H9 (cell line): ENCODE data around the gene SPRYD3. TPM values are rescaled to one million over a fixed set of nuclear protein-coding genes. Genes with fewer than 3 reads are reported as not detected.

Experiments
- DNase-seq: peaks from one replicate; pipeline ENCODE4 v3.0.0-alpha.2; 2017
- H2AFZ ChIP-seq: one replicate; pipeline ENCODE4 v1.6.1; 2013; ENCODE audit warnings: mild to moderate bottlenecking, low read length, control low read depth, moderate library complexity
- H2AK5ac ChIP-seq: 2 replicates; pipeline ENCODE4 v1.6.1; 2013; ENCODE audit warnings: low read length, control low read depth, mixed read lengths; ENCODE audit not compliant: insufficient read length
- H2BK120ac ChIP-seq: one replicate; pipeline ENCODE4 v1.6.1; 2013; ENCODE audit warnings: low read depth, mild to moderate bottlenecking, low read length, control low read depth, inconsistent platforms; ENCODE audit not compliant: poor library complexity, severe bottlenecking
- H2BK12ac ChIP-seq: 2 replicates; pipeline ENCODE4 v1.6.1; 2013; ENCODE audit warnings: low read length, control low read depth, mixed read lengths, low read depth; ENCODE audit not compliant: insufficient read length
- H2BK15ac ChIP-seq: 2 replicates; pipeline ENCODE4 v1.6.1; 2013; ENCODE audit warnings: low read depth, low read length, control low read depth
- H2BK20ac ChIP-seq: one replicate; pipeline ENCODE4 v1.6.1; 2013; ENCODE audit warnings: low read depth, mild to moderate bottlenecking, low read length, control low read depth, inconsistent platforms; ENCODE audit not compliant: poor library complexity, severe bottlenecking
- H2BK5ac ChIP-seq: 2 replicates; pipeline ENCODE4 v1.6.1; 2013; ENCODE audit warnings: low read length, control low read depth, mixed read lengths; ENCODE audit not compliant: insufficient read length
- H3K14ac ChIP-seq: 2 replicates; pipeline ENCODE4 v1.6.1; 2013; ENCODE audit warnings: low read length, control low read depth; ENCODE audit not compliant: insufficient read depth
- H3K18ac ChIP-seq: 2 replicates; pipeline ENCODE4 v1.6.1; 2013; ENCODE audit warnings: low read depth, mild to moderate bottlenecking, mixed read lengths, low read length, control low read depth; ENCODE audit not compliant: insufficient read length
- H3K23ac ChIP-seq: 2 replicates; pipeline ENCODE4 v1.6.1; 2013; ENCODE audit warnings: low read length, control low read depth, mixed read lengths, low read depth; ENCODE audit not compliant: insufficient read length
- H3K23me2 ChIP-seq: 2 replicates; pipeline ENCODE4 v1.6.1; 2013; ENCODE audit warnings: low read depth, mild to moderate bottlenecking, mixed read lengths, low read length, control low read depth; ENCODE audit not compliant: insufficient read length, poor library complexity, severe bottlenecking
- H3K27ac ChIP-seq: 2 replicates; pipeline ENCODE4 v1.5.1; 2013; ENCODE audit warnings: low read length, control low read depth, mixed read lengths, low read depth; ENCODE audit not compliant: insufficient read length
- H3K27me3 ChIP-seq: 2 replicates; pipeline ENCODE4 v1.6.1; 2013; ENCODE audit warnings: low read length, control low read depth, inconsistent platforms; ENCODE audit not compliant: insufficient read depth
- H3K4ac ChIP-seq: 2 replicates; pipeline ENCODE4 v1.6.1; 2013; ENCODE audit warnings: low read depth, mild to moderate bottlenecking, control low read depth, inconsistent platforms, low read length, moderate library complexity
- H3K4me1 ChIP-seq: 2 replicates; pipeline ENCODE4 v1.6.1; 2013; ENCODE audit warnings: low read length, control low read depth, inconsistent platforms; ENCODE audit not compliant: insufficient read depth
- H3K4me2 ChIP-seq: 2 replicates; pipeline ENCODE4 v1.6.1; 2013; ENCODE audit warnings: low read length, control low read depth, mixed read lengths; ENCODE audit not compliant: insufficient read length, insufficient read depth
- H3K56ac ChIP-seq: 2 replicates; pipeline ENCODE4 v1.6.1; 2013; ENCODE audit warnings: low read depth, mild to moderate bottlenecking, mixed read lengths, low read length, control low read depth; ENCODE audit not compliant: insufficient read length
- H3K79me1 ChIP-seq: 2 replicates; pipeline ENCODE4 v1.6.1; 2013; ENCODE audit warnings: low read depth, mild to moderate bottlenecking, moderate library complexity, low read length, control low read depth, inconsistent platforms; ENCODE audit not compliant: insufficient read depth, poor library complexity, severe bottlenecking
- H3K79me2 ChIP-seq: 2 replicates; pipeline ENCODE4 v1.6.1; 2013; ENCODE audit warnings: low read length, control low read depth, inconsistent platforms; ENCODE audit not compliant: insufficient read depth
- H3K9ac ChIP-seq: 2 replicates; pipeline ENCODE4 v1.6.1; 2013; ENCODE audit warnings: low read length, control low read depth, mixed read lengths; ENCODE audit not compliant: insufficient read length; ENCODE audit errors: extremely low read depth
- H3K9me3 ChIP-seq: one replicate; pipeline ENCODE4 v1.6.1; 2013; ENCODE audit warnings: low read depth, low read length, inconsistent platforms; ENCODE audit not compliant: control insufficient read depth
- H3T11ph ChIP-seq: one replicate; pipeline ENCODE4 v1.6.1; 2013; ENCODE audit warnings: mild to moderate bottlenecking, low read length, control low read depth, inconsistent platforms
- H4K20me1 ChIP-seq: one replicate; pipeline ENCODE4 v1.6.1; 2013; ENCODE audit not compliant: control insufficient read depth, insufficient read length, insufficient read depth
- H4K5ac ChIP-seq: 2 replicates; pipeline ENCODE4 v1.6.1; 2013; ENCODE audit warnings: low read depth, mild to moderate bottlenecking, mixed read lengths, low read length, control low read depth; ENCODE audit not compliant: insufficient read length
- H4K8ac ChIP-seq: replicated peaks from 2 replicates; pipeline ENCODE4 v1.6.1; 2013; ENCODE audit warnings: low read length, control low read depth, mixed read lengths, low read depth; ENCODE audit not compliant: insufficient read length
- H4K91ac ChIP-seq: 2 replicates; pipeline ENCODE4 v1.6.1; 2013; ENCODE audit warnings: low read depth, mild to moderate bottlenecking, moderate library complexity, mixed read lengths, low read length, control low read depth; ENCODE audit not compliant: insufficient read length
- H3K27ac Mint-ChIP-seq, 3 experiments: 2 replicates in 2 of 3; 3 replicates in 1 of 3; pipeline ENCODE4 v1.8.0; 2020 to 2021; ENCODE audit warnings: mixed read lengths in 3 of 3, mild to moderate bottlenecking in 1 of 3, moderate library complexity in 1 of 3
- H3K27me3 Mint-ChIP-seq: 2 replicates; pipeline ENCODE4 v1.8.0; 2021; ENCODE audit warnings: low read depth, mild to moderate bottlenecking, moderate library complexity, mixed read lengths
- H3K36me3 Mint-ChIP-seq, 3 experiments: 2 replicates in 2 of 3; 3 replicates in 1 of 3; pipeline ENCODE4 v1.8.0; 2020 to 2021; ENCODE audit warnings: low read depth in 3 of 3, mixed read lengths in 3 of 3; ENCODE audit not compliant: insufficient read depth in 1 of 3
- H3K4me1 Mint-ChIP-seq, 2 experiments: 2 replicates each; pipeline ENCODE4 v1.8.0; 2020; ENCODE audit warnings: mixed read lengths in 2 of 2
- H3K4me3 Mint-ChIP-seq, 2 experiments: 2 replicates in 1 of 2; 3 replicates in 1 of 2; pipeline ENCODE4 v1.8.0; 2020 to 2021; ENCODE audit warnings: mild to moderate bottlenecking in 2 of 2, mixed read lengths in 2 of 2, moderate library complexity in 1 of 2
- H3K9me3 Mint-ChIP-seq, 2 experiments: 2 replicates in 1 of 2; 3 replicates in 1 of 2; pipeline ENCODE4 v1.8.0; 2020; ENCODE audit warnings: mild to moderate bottlenecking in 2 of 2, mixed read lengths in 2 of 2, moderate library complexity in 1 of 2
- WGBS: extraction: QIAGEN DNeasy Blood & Tissue Kit; methylation state at CpG from one replicate; pipeline ENCODE4 v1.1.7; 2013; ENCODE audit warnings: missing lambda C conversion rate, low lambda C conversion rate, mixed read lengths; ENCODE audit not compliant: insufficient read length; ENCODE audit errors: extremely low coverage; 5-methylcytosine and 5-hydroxymethylcytosine counted together
- total RNA-seq: library from RNA; stranded (reverse); gene quantifications from 2 replicates; pipeline ENCODE4 v1.2.1, GENCODE V29; 2021
- TF ChIP-seq, protein P1 (sequence below): fragments of 200-600 bp; sonication (generic); conservative IDR thresholded peaks from 3 replicates; pipeline ENCODE4 v1.8.0; 2021; ENCODE audit warnings: antibody characterized with exemption, mild to moderate bottlenecking

The SPRYD3 gene
- total RNA-seq, 1 experiment from 2014 or later: 6.5 TPM

- Histone ChIP-seq H4K20me1 (no peaks in the 10 kb centered on the region), H3K27ac (no peak overlapping the region), H2AK5ac (no peak overlapping the region), H3K18ac (no peak overlapping the region), H2BK15ac (no peak overlapping the region), H3K9me3 (no peaks in the 10 kb centered on the region), H3K9ac (no peak overlapping the region), H3K23me2 (no peaks in the 10 kb centered on the region), H2BK20ac (no peak overlapping the region), H3K79me1 (peaks cover 6% of the 10 kb centered on the region), H3T11ph (no peak overlapping the region), H4K5ac (no peak overlapping the region), H4K91ac (no peak overlapping the region), H3K4me2 (no peak overlapping the region), H2AFZ (no peak overlapping the region), H2BK5ac (no peak overlapping the region), H3K4me1 (no peaks in the 10 kb centered on the region), H3K27me3 (no peaks in the 10 kb centered on the region), H3K56ac (no peak overlapping the region), H3K4ac (no peak overlapping the region), H2BK12ac (no peak overlapping the region), H2BK120ac (no peak overlapping the region), H4K8ac (no peak overlapping the region), H3K79me2 (no peaks in the 10 kb centered on the region), H3K23ac (no peak overlapping the region), H3K14ac (no peak overlapping the region)
- peaks cover 55 to 89% (median 84%) of the 10 kb centered on the region in 3 experiments for H3K36me3 Mint-ChIP-seq
- no CpG with 5 or more reads among the region's 3 CpGs for WGBS
- no peaks in the 10 kb centered on the region for H3K9me3 Mint-ChIP-seq
- H3K4me1 Mint-ChIP-seq: no peaks in the 10 kb centered on the region
- TF ChIP-seq, protein P1, sequence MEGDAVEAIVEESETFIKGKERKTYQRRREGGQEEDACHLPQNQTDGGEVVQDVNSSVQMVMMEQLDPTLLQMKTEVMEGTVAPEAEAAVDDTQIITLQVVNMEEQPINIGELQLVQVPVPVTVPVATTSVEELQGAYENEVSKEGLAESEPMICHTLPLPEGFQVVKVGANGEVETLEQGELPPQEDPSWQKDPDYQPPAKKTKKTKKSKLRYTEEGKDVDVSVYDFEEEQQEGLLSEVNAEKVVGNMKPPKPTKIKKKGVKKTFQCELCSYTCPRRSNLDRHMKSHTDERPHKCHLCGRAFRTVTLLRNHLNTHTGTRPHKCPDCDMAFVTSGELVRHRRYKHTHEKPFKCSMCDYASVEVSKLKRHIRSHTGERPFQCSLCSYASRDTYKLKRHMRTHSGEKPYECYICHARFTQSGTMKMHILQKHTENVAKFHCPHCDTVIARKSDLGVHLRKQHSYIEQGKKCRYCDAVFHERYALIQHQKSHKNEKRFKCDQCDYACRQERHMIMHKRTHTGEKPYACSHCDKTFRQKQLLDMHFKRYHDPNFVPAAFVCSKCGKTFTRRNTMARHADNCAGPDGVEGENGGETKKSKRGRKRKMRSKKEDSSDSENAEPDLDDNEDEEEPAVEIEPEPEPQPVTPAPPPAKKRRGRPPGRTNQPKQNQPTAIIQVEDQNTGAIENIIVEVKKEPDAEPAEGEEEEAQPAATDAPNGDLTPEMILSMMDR: no peak; the same call in 2 of the 3 replicates
- no peaks in the 10 kb centered on the region for H3K27me3 Mint-ChIP-seq
- H3K4me3 Mint-ChIP-seq: no peak overlapping the region
- H3K27ac Mint-ChIP-seq: peak overlapping the region in 1 of 3 experiments; percentile 69; a peak in 1 of 7 replicates
- no peak for DNase-seq
Observed at GRCh38 chr12:53025250-53025649, 53.9 kb downstream of the SPRYD3 start.
